Upper lobe of left lung (tissue), 4 donors: ENCODE measurements around the gene MMP24.

Experiments
- CTCF ChIP-seq, 6 experiments: fragments of 450-650 bp in 4 of 6; fragments of 200-600 bp in 2 of 6; sonication (generic) in 2 of 6; IDR thresholded peaks; one replicate each; pipeline ENCODE4 v1.5.1; 2016 to 2019; ENCODE audit warnings: antibody characterized with exemption in 6 of 6
- EP300 ChIP-seq, 4 donors: sonication (generic); formaldehyde crosslinking; IDR thresholded peaks; one replicate each; pipeline ENCODE4 v1.5.1; 2017; ENCODE audit warnings: antibody characterized with exemption in 4 of 4, control low read depth in 2 of 4
- POLR2A ChIP-seq, 4 donors: fragments of 450-650 bp; IDR thresholded peaks; one replicate each; pipeline ENCODE4 v1.5.1; 2016 to 2017; ENCODE audit warnings: antibody characterized with exemption in 4 of 4, mild to moderate bottlenecking in 2 of 4
- POLR2AphosphoS5 ChIP-seq, 2 donors: sonication (generic); formaldehyde crosslinking; IDR thresholded peaks; one replicate each; pipeline ENCODE4 v1.5.1; 2017; ENCODE audit warnings: antibody characterized with exemption in 2 of 2

- TF ChIP-seq POLR2A (IDR thresholded peaks at IDR 0.05), result no peak
- TF ChIP-seq CTCF (IDR thresholded peaks at IDR 0.05), result no peak
- TF ChIP-seq POLR2AphosphoS5 (IDR thresholded peaks at IDR 0.05), result no peak
- no peak for TF ChIP-seq EP300 (IDR thresholded peaks at IDR 0.05)
These were observed 94.1 kb downstream of the MMP24 start for GRCh38 chr20:35320396-35321126.
